SKM-1 treated with dmso at 0.1 percent for 144 hours (cell line): ENCODE results near the gene SIK2.
"Not testable (repeated sequence)": the region's sequence is repeated elsewhere in the genome, so short reads cannot be mapped to it uniquely, and the experiment has no call there.

ENCODE experiments used
- DNase-seq: peaks from one replicate; lab custom pipeline; 2025; ENCODE audit not compliant: unreplicated experiment; lab: John Stamatoyannopoulos, UW

Gene SIK2

GRCh38 chr11:111696556-111696955 lies 94.3 kb downstream of the SIK2 start:
- DNase-seq = no peak

DNA sequence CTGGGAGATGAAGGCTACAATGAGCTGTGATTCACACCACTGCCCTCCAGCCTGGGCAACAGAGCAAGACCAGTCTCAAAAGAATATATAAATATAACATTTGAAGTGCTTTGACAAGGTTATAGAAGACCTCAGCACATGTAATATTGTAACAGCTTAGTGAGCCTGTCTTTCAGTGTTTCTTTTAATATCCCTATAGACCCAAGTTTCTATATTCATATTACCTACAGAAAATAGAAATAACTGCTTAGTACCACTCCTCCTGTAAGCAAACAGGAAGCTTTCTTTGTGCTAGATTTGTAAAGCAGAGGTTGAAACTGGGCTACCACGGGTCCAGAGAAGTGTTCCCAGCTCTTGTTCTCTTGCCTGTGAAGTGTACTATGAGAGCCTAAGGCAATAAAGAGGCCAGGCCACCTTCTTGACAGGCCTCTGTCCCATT lies 95.7 kb downstream of the SIK2 start:
- DNase-seq = no peak

DNA sequence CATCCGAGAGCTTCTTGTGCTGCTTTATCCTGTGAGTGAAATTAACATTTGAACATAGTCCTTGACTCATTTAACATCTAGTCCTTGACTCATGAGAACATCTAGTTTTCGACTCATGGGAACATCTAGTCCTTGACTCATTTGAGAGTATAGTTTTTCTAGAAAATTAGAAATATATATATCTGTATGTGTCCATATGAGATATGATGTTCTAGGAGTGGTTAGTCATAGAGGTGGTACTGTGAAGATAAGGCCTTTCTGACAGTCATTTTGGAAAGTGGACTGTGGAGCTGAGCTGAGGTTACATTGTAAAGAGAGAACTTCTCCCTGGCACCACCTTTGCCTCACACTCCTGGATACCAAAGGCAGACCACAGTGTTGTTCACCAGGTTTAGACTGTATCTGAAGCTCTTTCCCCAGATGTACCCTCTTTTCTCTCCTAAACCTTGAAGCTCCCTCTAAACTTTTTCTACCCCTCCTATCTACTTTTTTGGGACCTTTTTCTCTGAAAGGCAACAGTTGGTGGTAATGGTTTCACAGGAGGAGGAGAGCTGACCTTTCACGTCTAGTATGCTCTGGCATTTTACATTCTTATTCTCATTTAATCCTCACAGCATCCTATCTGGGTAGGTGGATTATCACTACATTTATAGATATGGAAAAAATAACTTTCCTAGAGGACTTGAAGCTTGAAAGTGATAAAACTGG lies 96.8 kb downstream of the SIK2 start:
- no peak for DNase-seq

GRCh38 chr11:111699579-111700156 lies 97.4 kb downstream of the SIK2 start:
- DNase-seq = no peak

GRCh38 chr11:111700162-111700561 lies 97.9 kb downstream of the SIK2 start:
- DNase-seq = no peak

DNA sequence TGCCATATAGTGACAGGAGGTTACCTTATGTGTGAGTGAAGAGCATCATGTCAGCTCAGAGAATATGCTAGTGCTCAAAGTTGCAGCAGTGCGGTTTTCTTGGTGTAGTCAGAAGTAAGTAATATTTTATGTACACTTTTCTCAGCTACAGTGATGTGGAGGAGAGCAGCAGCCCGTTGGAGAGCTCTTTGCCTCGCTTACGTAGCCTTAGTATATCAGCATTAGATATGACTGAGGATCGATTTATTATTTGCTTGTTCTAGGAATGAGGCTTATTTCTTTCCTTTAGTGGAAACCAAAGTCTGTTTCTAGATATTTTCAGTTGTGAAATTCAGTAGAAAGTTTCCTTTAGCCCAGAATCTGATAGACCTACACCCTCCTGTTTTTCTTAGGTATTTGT lies 100.4 kb downstream of the SIK2 start:
- no peak for DNase-seq

GRCh38 chr11:111703576-111703975 lies 101.3 kb downstream of the SIK2 start:
- no peak for DNase-seq

- no peak for DNase-seq
Measured at GRCh38 chr11:111707039-111707690, 104.9 kb downstream of the SIK2 start.

DNA sequence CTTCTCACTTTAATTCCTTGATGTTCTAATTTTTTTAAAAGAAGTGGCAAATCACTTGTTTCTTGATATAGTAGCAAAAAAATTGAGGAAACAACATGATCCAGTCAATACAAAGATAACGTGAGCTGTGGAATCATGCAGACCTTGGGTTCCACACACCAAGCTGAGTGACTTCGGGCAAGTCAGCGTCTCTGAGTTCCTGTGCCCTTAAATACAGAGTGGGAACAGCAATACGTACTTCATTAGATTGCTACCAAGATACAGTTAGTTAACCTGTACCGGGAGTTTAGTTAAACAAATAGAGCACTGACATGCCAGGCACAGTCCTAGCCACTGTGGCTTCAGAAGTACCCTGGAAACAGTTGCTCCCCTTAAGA lies 105.4 kb downstream of the SIK2 start:
- DNase-seq = no peak

- no peak for DNase-seq
Measured at GRCh38 chr11:111714522-111714921, 112.3 kb downstream of the SIK2 start.

DNA sequence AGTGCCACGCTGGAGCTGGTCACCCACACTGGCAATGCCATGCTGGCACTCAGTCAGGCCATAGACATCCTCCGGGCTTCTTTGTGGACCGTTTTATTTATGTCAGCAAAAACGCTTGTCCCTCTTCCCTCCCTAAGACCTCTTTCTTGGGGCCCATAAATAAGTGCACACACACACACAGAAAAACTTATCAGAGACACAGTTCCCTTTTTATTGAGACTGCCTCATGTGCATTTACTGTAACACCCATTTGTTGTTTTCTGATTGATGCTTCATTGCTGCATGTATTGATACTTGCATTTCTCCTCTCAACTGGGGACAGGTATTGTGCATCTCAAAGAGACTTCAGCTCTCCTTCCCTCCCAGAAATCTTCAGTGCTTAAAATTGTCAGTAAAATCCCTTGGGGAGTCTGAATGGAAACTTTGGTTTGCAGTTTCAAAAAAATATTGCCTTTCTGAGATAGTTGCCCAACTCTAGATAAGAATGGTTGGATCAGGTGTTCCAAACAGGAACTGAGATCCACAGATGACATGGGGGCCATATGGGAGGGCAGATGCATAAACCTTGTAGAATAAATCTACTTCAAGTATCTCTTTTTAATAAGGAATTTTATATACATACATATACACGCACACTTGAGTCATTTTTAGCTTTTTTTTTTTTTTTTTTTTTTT lies 113.0 kb downstream of the SIK2 start:
- no peak for DNase-seq

- not testable (repeated sequence) for DNase-seq
Measured at GRCh38 chr11:111717660-111718059, 115.4 kb downstream of the SIK2 start.

GRCh38 chr11:111718436-111718835 lies 116.2 kb downstream of the SIK2 start:
- DNase-seq = no peak

DNA sequence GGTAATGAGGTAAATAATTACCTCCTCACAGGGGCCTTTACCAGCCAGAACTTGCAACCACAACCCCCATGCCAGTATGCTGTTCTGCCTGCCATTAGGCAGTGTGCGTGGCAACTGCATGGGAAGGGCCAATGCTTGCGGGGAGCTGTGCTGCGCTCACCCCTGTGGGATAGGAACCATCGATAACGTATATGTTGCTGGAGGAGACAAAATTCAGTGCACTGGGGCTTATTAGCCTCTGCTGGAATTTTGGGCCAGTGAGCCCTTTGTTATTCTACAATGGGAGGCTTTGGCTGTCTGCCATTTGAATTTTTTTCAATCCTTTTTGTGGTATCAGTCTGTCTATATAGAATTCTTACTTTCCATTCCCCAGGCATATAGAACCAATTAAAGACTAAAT lies 116.6 kb downstream of the SIK2 start:
- DNase-seq = no peak

DNA sequence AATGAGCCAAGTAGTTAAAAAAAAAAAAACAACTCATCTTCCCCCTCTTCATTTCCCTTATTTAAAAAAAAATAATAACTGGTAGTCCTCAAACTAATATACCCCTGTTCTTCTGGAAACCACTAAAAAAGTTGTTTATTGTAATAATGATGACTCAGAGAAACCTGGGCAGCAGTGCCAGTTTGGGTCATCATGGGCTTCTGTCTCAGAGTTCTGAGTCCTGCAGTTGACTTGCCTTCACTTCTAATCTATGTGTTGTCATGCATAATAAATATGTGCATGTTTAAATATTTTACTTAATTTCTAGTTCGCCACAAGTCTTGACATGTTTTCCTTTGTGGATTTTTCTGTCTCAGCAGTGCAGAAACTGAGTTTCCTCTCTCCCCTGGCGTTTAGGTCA lies 117.1 kb downstream of the SIK2 start:
- DNase-seq = no peak

DNA sequence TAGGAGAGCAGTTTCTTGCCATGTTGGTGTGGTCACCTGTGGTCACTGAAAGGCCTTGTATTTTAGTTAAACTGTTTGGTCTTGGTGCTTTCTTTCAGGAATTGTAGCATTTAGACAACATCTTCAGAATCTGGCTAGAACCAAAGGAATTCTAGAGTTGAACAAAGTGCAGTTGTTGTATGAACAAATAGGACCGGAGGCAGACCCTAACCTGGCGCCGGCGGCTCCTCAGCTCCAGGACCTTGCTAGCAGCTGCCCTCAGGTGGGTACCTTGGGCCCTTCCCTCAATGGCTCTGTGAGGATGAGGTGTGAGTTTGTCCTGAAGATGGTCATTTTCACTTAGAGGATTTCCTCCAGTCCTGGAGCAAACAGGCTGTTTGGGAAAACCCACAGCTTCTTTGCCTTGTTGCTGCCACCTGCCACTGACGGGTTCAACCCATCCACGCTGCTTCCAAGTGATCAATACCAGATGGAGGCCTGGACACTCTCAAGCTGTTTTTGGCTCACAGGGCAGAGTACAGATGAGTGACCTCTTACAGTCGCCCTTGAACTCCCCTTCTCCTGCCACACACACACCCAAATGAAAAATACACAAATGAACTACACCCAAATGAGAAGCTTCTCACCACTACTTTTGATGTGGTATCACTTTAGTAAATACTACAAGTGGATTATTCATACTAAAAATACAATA lies 118.7 kb downstream of the SIK2 start:
- DNase-seq = no peak

DNA sequence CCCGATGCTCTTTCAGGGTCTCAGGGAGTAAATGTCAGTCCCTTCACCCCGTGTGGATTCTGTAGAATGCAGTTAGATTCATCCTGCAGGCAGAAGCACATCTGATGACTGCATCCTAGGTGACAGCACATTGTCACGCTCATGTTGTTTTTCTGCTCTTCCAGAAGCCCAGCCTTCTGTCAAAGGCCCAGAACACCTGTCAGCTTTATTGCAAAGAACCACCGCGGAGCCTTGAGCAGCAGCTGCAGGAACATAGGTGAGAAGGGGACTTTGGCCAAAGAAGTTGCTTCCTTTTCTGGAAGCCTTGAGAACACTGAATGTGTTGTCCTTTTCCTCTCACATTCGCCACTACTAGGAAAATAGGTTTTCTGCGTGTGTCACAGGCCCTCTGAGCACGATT lies 120.3 kb downstream of the SIK2 start:
- no peak for DNase-seq

- DNase-seq = no peak
Measured at GRCh38 chr11:111723595-111723994, 121.3 kb downstream of the SIK2 start.

GRCh38 chr11:111724615-111725129 lies 122.4 kb downstream of the SIK2 start:
- no peak for DNase-seq

DNA sequence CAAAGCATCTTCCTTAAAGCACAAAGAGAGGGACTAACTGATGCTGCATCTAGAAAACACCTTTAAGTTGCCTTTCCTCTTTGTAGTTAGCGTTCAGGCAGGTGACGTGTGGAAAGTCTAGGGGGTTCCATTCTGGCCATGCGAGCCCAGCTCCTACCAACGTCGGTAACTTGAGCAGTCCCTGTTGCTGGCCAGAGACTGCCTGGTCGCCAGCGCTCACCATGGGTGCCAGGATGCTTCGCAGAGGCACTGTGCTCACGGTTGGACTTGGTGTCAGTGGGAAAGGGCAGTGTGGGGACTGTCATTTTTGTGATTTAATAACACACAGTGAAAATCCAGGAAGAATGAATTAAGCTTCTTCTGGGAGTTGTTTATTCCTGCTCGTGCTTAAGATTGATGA lies 123.4 kb downstream of the SIK2 start:
- no peak for DNase-seq

GRCh38 chr11:111726301-111726713 lies 124.1 kb downstream of the SIK2 start:
- no peak for DNase-seq
